Smooth muscle cell (in vitro differentiated cells): Measurements from ENCODE around the gene R3HCC1L. TPM values are rescaled to one million over a fixed set of nuclear protein-coding genes. Genes with fewer than 3 reads are reported as not detected.

Experiments used
- DNase-seq: peaks from one replicate; lab custom pipeline; 2025; ENCODE audit not compliant: unreplicated experiment; lab: John Stamatoyannopoulos, UW
- H2AFZ ChIP-seq: fragments of 200-600 bp; sonication (generic); 2 replicates; pipeline ENCODE4 v1.6.0; 2016; ENCODE audit warnings: antibody characterized with exemption, low read depth, mild to moderate bottlenecking
- H3F3A ChIP-seq: fragments of 200-600 bp; sonication (generic); 2 replicates; pipeline ENCODE4 v1.6.0; 2017; ENCODE audit warnings: antibody characterized with exemption, low read depth
- H3K27ac ChIP-seq: fragments of 200-600 bp; sonication (generic); 2 replicates; pipeline ENCODE4 v1.5.1; 2016; ENCODE audit warnings: low read depth, mild to moderate bottlenecking
- H3K27me3 ChIP-seq: fragments of 200-600 bp; sonication (generic); 2 replicates; pipeline ENCODE4 v1.6.1; 2016; ENCODE audit warnings: low read depth, mild to moderate bottlenecking
- H3K36me3 ChIP-seq: fragments of 200-600 bp; sonication (generic); 2 replicates; pipeline ENCODE4 v1.5.1; 2016; ENCODE audit warnings: low read depth
- H3K4me1 ChIP-seq: fragments of 200-600 bp; sonication (generic); 2 replicates; pipeline ENCODE4 v1.5.1; 2016; ENCODE audit warnings: low read depth
- H3K4me2 ChIP-seq: fragments of 200-600 bp; sonication (generic); 2 replicates; pipeline ENCODE4 v1.6.0; 2016; ENCODE audit warnings: mild to moderate bottlenecking
- H3K4me3 ChIP-seq: fragments of 200-600 bp; sonication (generic); 2 replicates; pipeline ENCODE4 v1.5.1; 2016; ENCODE audit warnings: mild to moderate bottlenecking
- H3K79me2 ChIP-seq: fragments of 200-600 bp; sonication (generic); 2 replicates; pipeline ENCODE4 v1.6.0; 2016; ENCODE audit warnings: low read depth, mild to moderate bottlenecking
- H3K9ac ChIP-seq: fragments of 200-600 bp; sonication (generic); 2 replicates; pipeline ENCODE4 v1.6.0; 2016; ENCODE audit warnings: low read depth
- H3K9me3 ChIP-seq: fragments of 200-600 bp; sonication (generic); replicated peaks from 2 replicates; pipeline ENCODE4 v1.5.1; 2016; ENCODE audit warnings: low read depth
- H4K20me1 ChIP-seq: fragments of 200-600 bp; sonication (generic); 2 replicates; pipeline ENCODE4 v1.6.0; 2016; ENCODE audit warnings: low read depth
- CTCF ChIP-seq: fragments of 200-600 bp; sonication (generic); IDR thresholded peaks from 2 replicates; pipeline ENCODE4 v1.5.1; 2017; ENCODE audit warnings: borderline replicate concordance, mild to moderate bottlenecking, antibody characterized with exemption; ENCODE audit not compliant: insufficient read depth, poor library complexity, severe bottlenecking
- WGBS: methylation state at CpG from one replicate; pipeline ENCODE4 v1.1.7; 2016; ENCODE audit warnings: low lambda C conversion rate; 5-methylcytosine and 5-hydroxymethylcytosine counted together
- polyA plus RNA-seq: library from polyadenylated mRNA; unstranded; fragments of >200 nt; fragmentation: Nextera tagmentation; extraction: Ambion mirVana; gene quantifications from 2 replicates; pipeline ENCODE4 v1.2.1, GENCODE V29; 2016
- total RNA-seq: library from RNA; depleted of rRNA; stranded (reverse); fragments of >200 nt; gene quantifications from 2 replicates; pipeline ENCODE4 v1.2.3, GENCODE V29; 2014

R3HCC1L gene
- total and polyA plus RNA-seq, 2 experiments from 2014 or later, result 11.4 to 12.2 TPM

GRCh38 chr10:98205351-98205750 is 70.9 kb downstream of the R3HCC1L start:
- no peak overlapping the region for H3K4me2 ChIP-seq
- H3K27me3 ChIP-seq, result no peaks in the 10 kb centered on the region
- no peak for DNase-seq
- H3K79me2 ChIP-seq, result peaks cover 6% of the 10 kb centered on the region
- no peaks in the 10 kb centered on the region for H3K9me3 ChIP-seq
- 94% methylated on average over 2 of the region's 2 CpGs for WGBS
- no peak for TF ChIP-seq CTCF
- H3K9ac ChIP-seq, result no peak overlapping the region
- H3K27ac ChIP-seq, result no peak overlapping the region
- H3K36me3 ChIP-seq, result peaks cover 5% of the 10 kb centered on the region
- H3K4me1 ChIP-seq, result no peaks in the 10 kb centered on the region
- no peak overlapping the region for H3K4me3 ChIP-seq
- peaks cover 54% of the 10 kb centered on the region for H4K20me1 ChIP-seq
- no peak overlapping the region for H2AFZ ChIP-seq
- H3F3A ChIP-seq, result no peaks in the 10 kb centered on the region

- H3K9ac ChIP-seq, result no peak overlapping the region
- no peak overlapping the region for H3K4me2 ChIP-seq
- H3K36me3 ChIP-seq, result peaks cover 5% of the 10 kb centered on the region
- no peaks in the 10 kb centered on the region for H3F3A ChIP-seq
- H3K9me3 ChIP-seq, result no peaks in the 10 kb centered on the region
- no peak for TF ChIP-seq CTCF
- H3K27ac ChIP-seq, result no peak overlapping the region
- DNase-seq, result no peak
- H3K79me2 ChIP-seq, result no peaks in the 10 kb centered on the region
- H3K27me3 ChIP-seq, result no peaks in the 10 kb centered on the region
- WGBS, result 93% methylated on average over 2 of the region's 2 CpGs
- no peak overlapping the region for H3K4me3 ChIP-seq
- H2AFZ ChIP-seq, result no peak overlapping the region
- H3K4me1 ChIP-seq, result no peaks in the 10 kb centered on the region
- peaks cover 40% of the 10 kb centered on the region for H4K20me1 ChIP-seq
Measured at GRCh38 chr10:98208925-98209324, 74.5 kb downstream of the R3HCC1L start.

- no peaks in the 10 kb centered on the region for H3K4me1 ChIP-seq
- H3K79me2 ChIP-seq, result peaks cover 2% of the 10 kb centered on the region
- TF ChIP-seq CTCF, result no peak
Measured at GRCh38 chr10:98209441-98209840, 75.0 kb downstream of the R3HCC1L start.

GRCh38 chr10:98212196-98212595 is 77.7 kb downstream of the R3HCC1L start:
- no peak overlapping the region for H3K27ac ChIP-seq
- no peaks in the 10 kb centered on the region for H3K9me3 ChIP-seq
- H4K20me1 ChIP-seq, result peaks cover 42% of the 10 kb centered on the region
- 86% methylated on average over 1 of the region's 1 CpG for WGBS
- peaks cover 18% of the 10 kb centered on the region for H3K79me2 ChIP-seq
- H3K4me1 ChIP-seq, result no peaks in the 10 kb centered on the region
- no peak overlapping the region for H3K4me3 ChIP-seq
- H2AFZ ChIP-seq, result no peak overlapping the region
- no peak for DNase-seq
- H3F3A ChIP-seq, result no peaks in the 10 kb centered on the region
- no peak for TF ChIP-seq CTCF
- H3K27me3 ChIP-seq, result no peaks in the 10 kb centered on the region
- peaks cover 8% of the 10 kb centered on the region for H3K36me3 ChIP-seq
- H3K4me2 ChIP-seq, result no peak overlapping the region
- no peak overlapping the region for H3K9ac ChIP-seq

More at GRCh38 chr10:98209441-98209840, 75.0 kb downstream of the R3HCC1L start:
- Histone ChIP-seq H3K36me3 (peaks cover 5% of the 10 kb centered on the region), H4K20me1 (peaks cover 40% of the 10 kb centered on the region), H3K9ac (no peak overlapping the region), H3K4me2 (no peak overlapping the region), H3F3A (no peaks in the 10 kb centered on the region), H3K4me3 (no peak overlapping the region), H2AFZ (no peak overlapping the region), H3K27ac (no peak overlapping the region), H3K9me3 (no peaks in the 10 kb centered on the region), H3K27me3 (no peaks in the 10 kb centered on the region)
- WGBS, result 89% methylated on average over 4 of the region's 4 CpGs
- no peak for DNase-seq
